GM18508 (cell line): ENCODE measurements around the gene VPS8.

Source experiments
- ATAC-seq: cut with Tn5 transposase; IDR thresholded peaks from one replicate; pipeline ENCODE4 v1.9.1; 2021; ENCODE audit warnings: moderate number of reproducible peaks; ENCODE audit not compliant: insufficient read depth, unreplicated experiment

The VPS8 gene

DNA sequence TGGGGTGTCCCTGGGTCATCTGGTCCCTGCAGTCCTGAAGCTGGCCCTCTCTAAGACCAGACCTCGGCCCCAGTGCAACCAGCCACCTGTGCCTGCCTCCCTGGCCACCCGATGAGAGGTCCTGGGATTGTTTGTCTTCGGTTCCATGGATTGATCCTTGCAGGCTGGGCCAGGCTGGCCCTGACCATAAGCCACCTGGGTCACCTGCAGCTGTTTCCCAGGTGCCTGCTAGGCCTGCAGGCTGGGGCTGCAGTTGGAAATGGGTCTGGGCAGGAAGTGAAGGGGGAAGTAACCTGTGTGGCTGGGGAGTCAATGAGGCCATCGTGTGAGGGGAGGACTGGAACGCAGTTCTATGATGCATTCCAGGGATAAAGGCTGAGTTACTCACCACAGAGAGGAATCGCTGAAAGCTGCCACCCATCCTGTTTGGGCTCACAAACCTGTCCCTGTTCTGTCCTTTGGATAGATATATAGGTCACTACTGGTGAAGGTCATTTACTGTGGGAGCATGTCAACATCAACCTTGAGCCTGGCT lies 30.9 kb upstream of the VPS8 start:
- no peak for ATAC-seq

DNA sequence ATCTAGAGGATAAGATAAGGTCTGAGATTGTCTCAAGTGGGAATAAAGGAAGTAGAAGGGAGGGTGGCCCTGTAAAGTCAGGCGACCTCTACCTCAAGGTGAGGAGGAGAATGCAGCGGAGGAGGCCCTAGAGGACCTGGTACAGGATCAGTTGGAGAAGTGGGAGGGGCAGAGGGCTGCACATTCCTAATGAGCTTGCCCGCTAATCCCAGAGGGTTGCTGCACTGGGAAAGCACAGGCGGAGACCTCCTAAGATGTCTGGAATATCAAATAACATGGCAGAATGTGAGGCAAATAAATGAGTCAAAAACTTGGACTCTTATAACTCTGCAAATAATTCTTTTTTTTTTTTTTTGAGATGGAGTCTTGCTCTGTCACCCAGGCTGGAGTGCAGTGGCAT lies 30.2 kb upstream of the VPS8 start:
- no peak for ATAC-seq

DNA sequence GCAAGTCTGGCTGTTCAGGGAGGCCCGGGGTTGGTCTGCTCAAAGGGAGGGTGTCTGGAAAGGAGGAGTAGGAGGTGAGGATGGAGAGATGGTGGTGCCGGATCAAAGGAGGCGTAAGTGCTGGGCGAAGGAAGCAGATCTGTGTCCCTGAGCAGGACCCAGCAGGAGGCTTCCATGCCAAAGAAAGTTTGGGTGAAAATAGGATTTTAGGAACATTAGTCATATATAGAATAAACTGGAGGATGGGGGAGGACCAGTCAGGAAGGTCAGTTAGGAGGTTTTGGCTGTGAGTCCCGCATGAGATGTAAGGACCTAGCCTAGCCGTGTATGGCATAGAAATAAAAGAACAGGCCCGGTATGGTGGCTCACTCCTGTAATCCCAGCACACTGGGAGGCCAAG lies 28.6 kb upstream of the VPS8 start:
- ATAC-seq = no peak

DNA sequence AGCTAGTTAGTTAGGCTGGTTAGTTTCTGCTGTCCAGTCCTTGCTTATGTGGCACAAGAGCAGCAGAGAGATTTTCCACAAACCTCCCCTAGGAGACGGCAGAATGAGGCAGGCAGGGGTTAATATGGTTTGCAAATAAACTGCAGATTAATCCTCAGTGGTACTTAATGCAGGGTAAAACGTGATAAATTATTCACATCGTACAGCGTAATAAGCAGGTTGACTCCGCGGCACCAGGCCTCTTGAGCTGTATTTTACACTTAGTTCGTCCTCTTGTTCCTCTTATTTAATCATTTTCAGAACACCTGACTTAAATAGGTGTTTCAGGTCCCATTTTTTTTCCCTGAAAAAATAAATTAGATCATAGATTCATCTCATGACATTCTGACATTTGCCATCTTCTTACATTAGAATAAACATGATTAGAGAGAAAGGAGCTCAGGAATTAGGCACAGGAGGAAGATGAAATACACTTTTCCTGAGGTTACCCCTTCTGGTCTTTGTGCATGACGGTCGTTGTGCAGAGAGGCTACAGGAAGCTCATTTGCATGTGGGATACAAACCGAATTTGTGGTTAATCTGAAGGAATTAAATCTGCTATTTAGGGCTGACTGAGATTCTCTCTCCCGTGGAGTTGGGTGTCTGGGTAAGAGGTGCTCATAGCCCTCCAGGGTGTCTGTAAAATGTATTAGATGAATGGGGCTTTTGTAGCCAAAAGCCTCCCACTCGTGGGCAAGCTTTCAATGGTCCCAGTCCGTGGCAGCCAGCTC lies 27.1 kb upstream of the VPS8 start:
- no peak for ATAC-seq

DNA sequence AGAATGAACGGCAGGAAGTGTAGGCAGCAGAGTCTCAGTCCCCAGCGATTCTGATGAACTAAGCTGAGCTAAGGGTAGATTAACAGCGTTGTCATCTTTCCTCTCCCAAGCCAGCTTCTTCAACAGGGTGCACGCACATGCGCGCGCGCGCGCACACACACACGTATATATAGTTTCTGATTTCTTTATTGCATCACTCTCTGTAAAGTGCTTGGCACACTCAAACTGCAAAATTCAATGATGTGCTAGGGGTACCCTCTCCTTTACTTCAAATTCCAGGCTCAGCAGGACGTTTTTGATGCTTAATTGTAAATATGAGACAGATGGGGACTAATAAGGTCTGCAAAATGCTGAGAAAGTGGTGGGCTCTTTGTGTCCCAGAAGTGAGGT lies 26.1 kb upstream of the VPS8 start:
- no peak for ATAC-seq

DNA sequence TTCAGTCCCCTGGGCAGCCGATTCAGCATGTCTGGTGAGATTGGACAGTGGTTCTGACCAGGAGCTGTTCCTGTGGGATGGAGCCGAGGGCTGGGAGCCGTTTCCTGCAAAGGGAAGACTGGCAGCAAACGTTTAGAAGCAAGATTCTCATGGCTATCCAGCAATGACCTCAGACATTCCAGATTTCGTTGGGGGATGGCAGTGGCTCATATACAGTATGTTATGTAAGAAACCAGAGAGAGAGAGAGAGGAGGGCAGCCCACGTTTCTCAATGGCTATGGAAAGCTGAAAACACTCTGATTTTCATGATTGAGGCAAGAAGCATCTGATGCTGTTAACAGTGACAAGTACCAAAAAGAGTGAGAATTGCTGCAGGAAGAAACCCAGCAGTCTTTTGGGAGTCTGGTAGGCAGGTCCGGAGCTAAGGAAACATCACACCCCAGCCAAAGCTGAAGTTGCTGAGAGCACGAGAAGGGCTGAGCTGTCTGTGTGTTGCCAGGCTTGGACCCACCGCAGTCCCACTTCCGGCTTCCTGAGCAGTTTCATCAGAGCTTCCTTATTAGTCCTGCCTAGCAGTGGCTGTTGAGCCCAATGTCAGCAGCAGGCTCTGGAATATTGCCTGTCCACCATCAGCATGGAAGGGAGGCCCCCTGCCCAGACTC lies 25.6 kb upstream of the VPS8 start:
- ATAC-seq = no peak

DNA sequence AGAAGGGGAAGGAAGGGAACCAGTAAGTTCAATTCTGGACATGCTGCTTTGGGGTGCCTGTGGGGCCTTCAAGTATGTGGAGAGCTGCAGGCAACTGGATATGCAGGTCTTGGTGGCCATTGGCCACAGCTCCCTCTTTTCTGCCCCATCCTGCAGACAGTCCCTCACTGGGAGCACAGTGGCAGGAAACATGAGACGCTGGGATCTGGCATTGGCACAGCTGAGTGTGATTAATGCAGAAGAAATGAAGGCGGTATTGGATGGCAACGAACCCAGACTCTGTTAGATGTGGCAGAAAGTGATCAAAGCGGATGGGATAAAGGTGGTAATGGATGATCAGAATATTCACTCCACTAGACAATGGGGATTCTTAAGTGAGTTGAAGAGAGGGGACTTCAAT lies 23.2 kb upstream of the VPS8 start:
- ATAC-seq = no peak

DNA sequence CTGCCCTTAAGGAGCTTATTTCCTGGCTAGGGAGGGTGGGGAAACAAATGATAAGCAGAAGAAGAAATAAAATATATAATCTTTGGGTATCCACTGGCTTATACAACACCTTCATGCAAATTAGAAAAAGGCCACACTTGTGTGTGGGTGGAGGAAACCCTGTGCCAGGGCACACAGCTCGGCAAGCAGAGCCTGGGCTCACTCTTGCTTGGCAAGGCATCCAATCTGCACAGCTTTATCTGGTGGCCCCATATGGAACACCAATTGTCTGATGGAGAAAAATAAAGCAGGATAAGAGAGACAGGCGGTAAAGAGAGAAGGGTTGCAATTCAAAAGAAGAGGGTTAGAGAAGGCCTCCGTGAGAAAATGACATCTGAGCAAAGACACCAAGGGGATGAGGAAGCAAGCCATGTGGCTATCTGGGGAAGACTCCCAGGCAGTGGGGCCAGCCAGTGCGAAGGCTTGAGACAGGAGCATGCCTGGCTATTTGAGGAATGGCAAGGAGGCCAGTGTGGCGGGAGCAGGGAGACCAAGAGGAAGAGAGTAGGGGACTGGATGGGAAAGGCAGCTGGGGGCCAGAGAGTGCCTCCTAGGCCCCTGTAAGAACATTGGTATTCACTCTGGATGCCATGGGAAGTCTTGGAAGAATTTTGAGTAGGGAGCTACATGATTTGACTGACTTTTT lies 22.5 kb upstream of the VPS8 start:
- no peak for ATAC-seq

DNA sequence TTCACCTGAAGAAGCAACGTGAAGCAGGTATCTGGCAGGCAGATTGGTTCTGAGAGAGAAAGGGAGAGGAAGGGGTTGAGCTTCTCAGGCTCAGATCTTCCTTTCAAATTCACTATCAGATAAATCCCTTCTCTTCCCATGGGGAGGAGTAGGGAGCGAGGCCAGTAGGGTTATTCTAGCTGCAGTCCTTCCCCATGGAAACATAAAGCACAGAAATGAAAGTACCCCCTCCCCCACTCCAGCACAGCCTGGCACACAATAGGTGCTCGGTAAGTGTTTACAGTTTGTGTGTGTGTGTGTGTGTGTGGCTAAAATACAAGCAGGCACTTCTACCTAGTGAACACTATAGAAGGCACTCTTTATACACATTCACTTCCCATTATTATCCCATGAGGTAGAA lies 20.8 kb upstream of the VPS8 start:
- no peak for ATAC-seq

DNA sequence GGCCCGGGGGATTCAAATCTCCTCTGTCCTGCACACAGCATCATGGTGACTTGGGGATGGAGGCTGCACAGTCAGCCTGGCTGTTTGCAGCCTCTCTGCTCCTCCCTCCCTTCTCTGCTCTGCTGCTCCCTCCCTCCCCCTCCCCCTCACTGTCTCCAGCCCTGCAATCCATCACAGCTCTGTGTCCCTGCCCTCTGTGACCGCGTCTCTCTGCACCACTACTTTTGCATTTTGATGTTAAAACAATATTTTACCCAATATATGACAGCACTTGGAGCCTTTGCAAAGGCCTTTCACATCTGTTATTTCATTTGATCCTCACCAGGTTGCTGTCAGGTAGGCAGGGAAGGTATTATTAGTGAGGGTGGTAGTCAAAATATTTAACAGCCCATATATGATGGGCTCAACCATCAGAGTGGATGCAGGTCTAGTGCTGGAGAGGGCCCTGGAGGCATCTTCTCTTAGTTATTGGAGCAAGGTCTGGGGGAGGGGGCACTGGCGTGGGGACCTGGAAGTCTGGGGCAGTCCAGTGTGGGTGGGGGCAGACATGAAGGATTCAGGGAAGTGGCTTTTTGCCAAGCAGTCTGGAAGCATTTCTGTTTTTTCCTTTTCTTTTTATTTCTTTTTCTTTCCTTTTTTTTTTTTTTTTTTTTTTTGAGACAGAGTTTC lies 16.3 kb upstream of the VPS8 start:
- ATAC-seq = no peak

DNA sequence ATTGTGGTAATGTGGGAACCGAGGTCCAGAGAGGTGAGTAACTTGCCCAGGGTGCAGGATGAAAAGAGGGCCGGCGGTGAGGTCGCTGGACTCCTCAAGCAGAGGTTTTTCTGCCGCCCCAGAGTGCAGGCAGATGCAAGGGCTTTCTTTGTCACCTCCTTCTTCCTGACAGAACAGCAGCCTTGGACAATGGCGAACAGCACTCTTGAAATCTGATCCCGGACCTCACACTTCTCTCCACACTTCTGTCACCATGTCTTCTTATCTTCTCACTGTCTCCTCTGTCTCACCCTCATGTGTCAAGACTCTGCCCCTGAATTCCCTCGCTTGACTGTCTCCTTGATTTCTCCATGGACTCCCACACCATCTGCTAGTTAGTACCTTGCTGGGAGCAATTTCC lies 15.4 kb upstream of the VPS8 start:
- ATAC-seq = no peak

DNA sequence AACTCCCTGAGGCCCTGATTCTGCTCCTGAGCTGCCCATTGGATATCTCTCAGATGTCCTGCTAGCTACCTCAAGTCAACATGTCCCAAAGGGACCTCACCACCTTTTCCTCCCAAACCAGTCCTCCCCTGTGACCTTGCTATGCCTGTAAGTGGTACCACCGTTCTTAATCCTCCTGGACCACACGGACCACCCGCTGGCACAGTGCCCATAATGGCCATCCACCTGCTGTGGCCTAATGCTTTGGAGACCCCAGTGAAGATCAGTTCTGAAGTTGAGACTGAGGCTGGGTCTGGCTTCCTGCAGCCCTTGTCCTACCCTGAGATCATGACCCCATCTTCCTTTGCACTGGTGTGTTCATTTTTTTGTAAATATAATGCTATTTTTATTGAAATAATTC lies 15.0 kb upstream of the VPS8 start:
- no peak for ATAC-seq

DNA sequence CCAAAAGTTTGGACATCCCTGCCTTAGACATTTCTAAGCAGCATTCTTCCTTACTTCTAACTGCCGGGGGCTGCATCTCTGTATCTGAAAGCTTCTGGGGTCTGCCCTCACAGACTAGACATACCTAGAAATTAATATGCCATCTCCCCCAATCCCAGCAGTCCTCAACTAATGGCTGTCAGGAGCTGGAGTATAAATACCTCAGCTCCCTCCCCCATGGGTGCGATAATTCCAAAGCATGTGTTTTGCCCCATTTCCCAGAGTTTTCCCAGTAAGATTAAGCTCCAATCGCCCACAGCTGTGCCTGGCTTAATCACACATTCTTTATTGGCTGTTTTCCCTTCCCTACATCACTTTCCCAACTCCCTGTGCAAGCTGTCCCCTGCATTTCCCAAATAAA lies 13.8 kb upstream of the VPS8 start:
- no peak for ATAC-seq

DNA sequence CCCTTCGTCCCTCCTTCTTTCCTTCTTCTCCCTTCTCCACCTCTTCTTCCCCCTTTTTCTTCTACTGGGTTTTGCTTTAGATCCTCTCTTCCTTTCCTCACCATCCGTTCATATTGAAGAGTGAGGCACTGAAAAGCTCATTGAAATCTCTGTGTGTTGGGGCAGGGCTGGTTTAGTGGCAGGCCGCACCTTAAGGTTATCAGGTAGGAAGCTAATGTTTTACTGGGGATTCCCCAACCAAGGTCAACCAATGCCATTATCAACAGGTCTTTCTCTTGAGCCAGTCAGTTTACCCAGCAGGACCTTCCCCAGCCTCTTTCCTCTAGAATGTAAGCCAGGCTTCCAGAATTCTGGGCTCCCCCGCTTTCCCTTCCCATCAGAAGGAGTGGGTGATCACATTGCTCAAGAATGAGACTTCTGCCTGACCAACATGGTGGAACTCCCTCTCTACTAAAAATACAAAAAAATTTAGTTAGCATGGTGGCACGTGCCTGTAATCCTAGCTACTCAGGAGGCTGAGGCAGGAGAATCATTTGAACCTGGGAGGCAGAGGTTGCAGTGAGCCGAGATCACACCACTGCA lies 11.5 kb upstream of the VPS8 start:
- no peak for ATAC-seq

DNA sequence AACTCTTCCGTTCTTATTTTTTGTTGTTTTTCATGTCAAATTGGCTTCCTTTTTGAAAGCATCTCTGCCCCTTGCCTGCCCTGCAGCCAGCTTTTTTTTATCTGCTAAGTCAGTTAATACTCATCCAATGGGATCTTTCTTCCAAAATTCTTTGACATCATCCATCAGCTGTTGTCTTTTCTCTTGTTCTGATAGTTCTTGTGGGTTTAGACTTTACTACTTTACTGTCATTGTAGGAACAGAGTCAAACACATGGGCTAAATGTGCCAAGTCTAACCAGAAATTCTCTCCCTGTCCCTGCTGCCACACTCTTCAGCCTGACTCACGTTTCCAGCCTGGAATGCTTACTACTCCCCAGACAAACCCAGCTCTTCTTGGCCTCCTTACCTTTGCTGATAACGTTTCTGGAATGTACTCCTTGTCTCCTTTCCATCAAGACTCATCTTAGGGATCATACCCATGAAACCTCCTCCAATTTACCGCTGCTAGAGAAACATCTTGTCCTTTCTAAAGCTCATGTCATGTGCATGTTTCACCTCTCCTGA lies 10.7 kb upstream of the VPS8 start:
- no peak for ATAC-seq

DNA sequence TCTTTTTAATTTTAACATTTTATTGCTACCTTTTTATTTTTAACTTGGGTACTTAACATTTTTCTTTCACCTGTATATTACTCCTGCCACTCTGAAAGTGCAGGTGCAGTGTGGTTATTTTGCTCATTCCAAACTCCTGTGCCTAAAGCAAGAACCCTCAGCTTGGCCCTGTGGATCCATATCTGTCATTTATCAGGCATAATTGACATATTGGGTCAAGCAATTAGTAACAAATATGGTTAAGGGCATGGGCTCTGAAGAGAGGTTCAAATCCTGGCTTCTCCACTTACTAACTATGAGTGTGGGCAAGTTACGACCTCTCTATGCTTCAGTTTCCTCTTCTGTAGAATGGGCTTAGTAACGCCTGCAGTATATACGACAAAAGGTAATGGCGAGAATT lies 9.8 kb upstream of the VPS8 start:
- no peak for ATAC-seq

DNA sequence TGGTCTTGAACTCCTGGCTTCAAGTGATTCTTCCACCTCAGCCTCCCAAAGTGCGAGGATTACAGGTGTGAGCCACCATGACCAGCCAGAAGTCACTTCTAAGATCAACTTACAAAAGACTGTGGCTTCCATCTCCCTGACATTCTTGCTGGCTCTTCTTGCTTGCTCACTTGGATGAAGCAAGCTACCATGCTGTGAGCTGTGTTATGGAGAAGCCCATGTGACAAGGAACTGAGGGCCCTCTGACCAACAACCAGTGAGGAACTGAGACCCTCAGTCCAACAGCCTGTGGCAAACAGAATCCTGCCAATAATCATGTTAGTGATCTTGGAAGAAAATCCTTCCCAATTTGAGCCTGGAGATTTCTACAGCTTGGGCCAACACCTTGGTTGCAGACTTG lies 7.2 kb upstream of the VPS8 start:
- no peak for ATAC-seq

DNA sequence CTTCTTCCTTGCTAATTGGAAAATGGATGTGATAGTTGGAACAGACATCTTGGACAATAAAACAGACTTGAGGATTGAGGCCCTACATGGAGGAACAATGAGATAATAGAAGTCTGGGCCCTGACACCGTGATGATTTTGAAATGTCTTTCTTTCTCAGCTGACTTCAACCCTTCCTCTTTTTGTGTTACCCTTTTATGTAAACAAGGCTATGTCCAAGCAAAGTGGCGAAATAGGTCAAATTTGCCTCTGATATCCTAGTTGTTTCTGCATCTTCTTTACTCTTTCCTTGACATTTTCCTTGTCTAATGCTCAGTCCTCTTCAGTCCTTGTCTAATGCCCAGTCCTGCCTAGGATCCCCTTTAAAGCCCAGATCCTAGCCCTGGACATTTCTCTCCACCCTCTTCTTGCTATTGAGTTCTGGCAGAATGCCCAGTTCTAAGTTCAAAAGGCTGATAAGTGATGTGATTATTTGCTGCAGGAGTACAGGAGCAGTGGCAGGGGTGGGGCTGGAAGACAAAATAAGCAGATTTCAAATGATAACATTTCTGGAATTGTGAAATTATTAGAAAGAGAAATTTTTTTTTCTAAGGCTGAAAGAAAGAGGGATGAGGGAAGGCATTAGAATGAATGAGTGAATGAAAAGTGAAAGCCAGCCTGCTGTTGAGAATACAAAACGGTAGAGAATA lies 6.5 kb upstream of the VPS8 start:
- no peak for ATAC-seq

DNA sequence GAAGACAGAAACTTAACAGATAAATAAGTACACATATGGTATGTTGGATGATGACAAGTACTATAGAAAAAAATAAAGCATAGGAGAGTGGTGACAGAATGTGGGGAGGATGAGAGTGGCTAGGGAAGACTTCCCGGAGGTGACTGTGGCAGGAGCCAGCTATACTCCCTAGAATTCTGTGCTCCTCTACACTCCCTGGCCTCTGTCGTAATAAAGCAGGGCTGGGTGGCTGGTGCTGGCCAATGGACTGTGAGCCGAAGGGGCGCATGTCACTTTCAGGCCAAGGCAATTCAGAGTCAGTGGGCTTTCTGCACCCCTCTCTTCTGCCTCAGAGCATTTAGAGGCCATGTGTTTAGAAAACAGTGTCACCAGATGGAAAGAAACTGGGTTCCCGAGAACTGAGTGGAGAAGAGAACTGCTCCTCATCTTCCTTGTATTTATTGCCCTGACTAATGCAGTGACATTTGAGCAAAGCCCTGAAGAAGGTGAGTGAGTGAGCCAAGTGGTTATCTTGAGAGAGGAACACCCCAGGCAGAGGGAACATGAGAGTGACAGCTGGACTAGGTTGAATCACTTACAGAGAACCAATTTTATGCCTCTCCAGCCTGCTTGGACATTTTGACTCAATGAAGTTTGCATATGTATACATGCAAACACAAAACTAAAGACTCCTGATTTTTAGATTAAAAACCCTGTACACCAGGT lies 5.2 kb upstream of the VPS8 start:
- no peak for ATAC-seq
